Measurements from ENCODE around the gene C11orf21.

C11orf21 gene

GRCh38 chr11:2261436-2262230 lies 40.1 kb downstream of the C11orf21 start:
- H3K27ac ChIP-seq: no peak overlapping the region
- DNase-seq (ENCODE audit: low spot score): no peak
- CTCF ChIA-PET: no interaction called here
- no peak for TF ChIP-seq CTCF (conservative IDR thresholded peaks at IDR 0.05; ENCODE audit: low read depth)
- POLR2A ChIA-PET (ENCODE audit: low non-redundant PET): no interaction called here

DNA sequence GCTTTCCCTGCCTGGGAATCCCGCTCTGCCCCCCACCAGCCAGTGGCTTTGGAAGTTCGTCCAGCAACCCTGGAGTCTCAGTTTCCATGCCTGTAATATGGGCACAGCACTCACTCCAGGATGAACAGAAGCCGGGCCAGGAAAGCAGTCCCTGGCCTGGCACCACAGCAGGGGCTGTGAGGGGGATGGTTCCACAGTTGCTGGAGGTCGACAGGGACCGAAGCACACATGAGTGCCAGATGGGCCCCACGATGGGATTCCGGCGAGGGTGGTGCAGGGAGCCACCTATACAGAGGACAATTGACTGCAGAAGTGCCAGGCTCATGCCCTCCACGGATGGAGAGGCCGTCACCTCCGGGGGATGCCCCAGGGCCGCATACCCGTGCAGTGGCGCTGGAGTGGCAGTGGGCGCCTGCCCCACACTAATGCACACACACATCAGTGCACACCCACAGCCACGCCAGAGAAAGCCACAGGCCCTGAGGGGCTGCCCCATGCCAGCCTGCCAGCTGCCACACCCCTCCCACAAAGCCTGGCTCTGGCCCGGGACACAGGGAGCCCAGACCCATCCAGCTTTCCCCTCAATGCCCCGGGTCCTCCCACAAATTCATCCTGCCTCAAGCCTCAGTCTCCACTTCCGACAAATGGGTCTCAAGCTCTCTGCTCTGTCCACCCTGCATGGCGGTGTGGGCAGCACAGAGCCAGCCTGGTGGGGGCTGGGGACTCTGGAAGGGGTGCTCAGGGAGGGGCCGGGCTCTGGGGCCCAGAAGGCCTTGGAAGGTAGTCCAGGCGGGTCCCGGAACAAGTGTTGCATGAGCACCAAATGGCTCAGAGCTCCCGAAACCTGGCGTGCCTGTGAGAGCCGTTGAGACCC lies 41.0 kb downstream of the C11orf21 start:
- TF ChIP-seq CTCF (conservative IDR thresholded peaks at IDR 0.05; ENCODE audit: low read depth): no peak
- DNase-seq (ENCODE audit: low spot score): no peak
- H3K27ac ChIP-seq: no peak overlapping the region
- POLR2A ChIA-PET (ENCODE audit: low non-redundant PET): no interaction called here
- CTCF ChIA-PET: interaction anchor here (0.8 kb wide), 1 partner anchor 9 kb away, joined by 5 read pairs; no protein-coding TSS in a partner anchor

GRCh38 chr11:2259897-2260451 lies 41.7 kb downstream of the C11orf21 start:
- DNase-seq (ENCODE audit: low spot score): no peak
- POLR2A ChIA-PET (ENCODE audit: low non-redundant PET): no interaction called here
- no peak overlapping the region for H3K27ac ChIP-seq
- TF ChIP-seq CTCF (conservative IDR thresholded peaks at IDR 0.05; ENCODE audit: low read depth): no peak
- CTCF ChIA-PET: interaction anchor here (0.6 to 1.7 kb wide), 3 partner anchors 10 to 109 kb away, joined by 3 to 5 read pairs (median 4); no protein-coding TSS in a partner anchor

- ChIA-PET POLR2A (ENCODE audit: low non-redundant PET) (no interaction called here), CTCF (interaction anchor here (0.6 to 1.7 kb wide), 3 partner anchors 40 to 108 kb away, joined by 3 to 4 read pairs (median 4); no protein-coding TSS in a partner anchor)
- TF ChIP-seq CTCF (conservative IDR thresholded peaks at IDR 0.05; ENCODE audit: low read depth): no peak
- no peak for DNase-seq (ENCODE audit: low spot score)
- H3K27ac ChIP-seq: no peak overlapping the region
Measured at GRCh38 chr11:2259466-2259830, 42.3 kb downstream of the C11orf21 start.

GRCh38 chr11:2258501-2259465 lies 42.9 kb downstream of the C11orf21 start:
- no peak for TF ChIP-seq CTCF (conservative IDR thresholded peaks at IDR 0.05; ENCODE audit: low read depth)
- CTCF ChIA-PET: interaction anchor here (0.6 to 1.7 kb wide), 4 partner anchors 9 to 202 kb away, joined by 3 to 4 read pairs (median 4); no protein-coding TSS in a partner anchor
- POLR2A ChIA-PET (ENCODE audit: low non-redundant PET): no interaction called here
- no peak for DNase-seq (ENCODE audit: low spot score)
- no peak overlapping the region for H3K27ac ChIP-seq

Measured in RWPE1 (cell line).